GM12878 (cell line): Measurements from ENCODE around the gene B4GALT5. TPM values are rescaled to one million over a fixed set of nuclear protein-coding genes. Genes with fewer than 3 reads are reported as not detected.

Experiments used
- ATAC-seq: fragments of 200-7000 bp; cut with Tn5 transposase; 3 replicates; pipeline ENCODE4 v1.9.1; 2020; ENCODE audit warnings: mild to moderate bottlenecking, moderate library complexity
- BruUV-seq: library from RNA; stranded (reverse); fragments of 400-500 nt; replicated peaks from 2 replicates; lab custom pipeline; 2021; lab: Mats Ljungman, UMichigan
- CTCF ChIA-PET: fragments of 300-600 bp; sonication (Branson Sonifier 250); formaldehyde crosslinking; extraction: SDS; loops from one replicate; lab custom pipeline; 2021; ENCODE audit warnings: inconsistent platforms; lab: Yijun Ruan, JAX
- POLR2A ChIA-PET: fragments of 350-600 bp; formaldehyde crosslinking; extraction: SDS; loops from one replicate; lab custom pipeline; 2021; ENCODE audit warnings: inconsistent platforms; lab: Charles Lee
- RAD21 ChIA-PET: fragments of 300-600 bp; sonication (Branson Sonifier 250); formaldehyde crosslinking; loops from one replicate; lab custom pipeline; 2023; ENCODE audit warnings: antibody characterized with exemption; ENCODE audit not compliant: unreplicated experiment; lab: Charles Lee
- SMC1A ChIA-PET: fragments of 300-600 bp; sonication (Branson Sonifier 250); formaldehyde crosslinking; loops from one replicate; lab custom pipeline; 2023; ENCODE audit not compliant: unreplicated experiment, uncharacterized antibody; lab: Charles Lee
- DNase-seq: peaks from one replicate; pipeline ENCODE4 v3.0.0-alpha.2; 2011; ENCODE audit warnings: low read depth, low spot score
- FAIRE-seq: peaks from 3 replicates; lab custom pipeline; 2011; peaks lifted over from hg19 to GRCh38; lab: Jason Lieb, UNC
- H2AFZ ChIP-seq: 2 replicates; pipeline ENCODE4 v1.6.0; 2011; ENCODE audit warnings: low read depth, low read length, control low read depth; ENCODE audit not compliant: control insufficient read depth
- H3K27ac ChIP-seq: 2 replicates; pipeline ENCODE4 v1.5.1; 2011; ENCODE audit warnings: control low read depth; ENCODE audit not compliant: control insufficient read depth, insufficient read depth
- H3K27me3 ChIP-seq, 2 experiments: replicated peaks in 1 of 2; 2 replicates each; pipeline versions ENCODE4 v1.6.0 to v1.6.1; 2011; ENCODE audit warnings: low read length in 1 of 2; ENCODE audit not compliant: control insufficient read depth in 2 of 2, insufficient read depth in 2 of 2
- H3K36me3 ChIP-seq, 2 experiments: 2 replicates each; pipeline ENCODE4 v1.5.1; 2011; ENCODE audit warnings: low read length in 1 of 2; ENCODE audit not compliant: control insufficient read depth in 2 of 2, insufficient read depth in 2 of 2
- H3K4me1 ChIP-seq: 2 replicates; pipeline ENCODE4 v1.6.1; 2011; ENCODE audit warnings: mild to moderate bottlenecking, low read length, moderate library complexity, mixed read lengths; ENCODE audit not compliant: control insufficient read depth, insufficient read depth
- H3K4me2 ChIP-seq: 2 replicates; pipeline ENCODE4 v1.6.0; 2011; ENCODE audit warnings: control low read depth; ENCODE audit not compliant: control insufficient read depth, insufficient read depth
- H3K4me3 ChIP-seq: fragments of 200-600 bp; sonication (generic); 2 replicates; pipeline ENCODE4 v1.5.1; 2016
- H3K79me2 ChIP-seq: 2 replicates; pipeline ENCODE4 v1.6.0; 2011; ENCODE audit warnings: low read length; ENCODE audit not compliant: control insufficient read depth, insufficient read depth
- H3K9ac ChIP-seq: 2 replicates; pipeline ENCODE4 v1.8.0; 2011; ENCODE audit warnings: low read length, control low read depth, mixed read lengths; ENCODE audit not compliant: control insufficient read depth, insufficient read depth
- H3K9me3 ChIP-seq: replicated peaks from 3 replicates; pipeline ENCODE4 v1.5.1; 2011; ENCODE audit warnings: mild to moderate bottlenecking, low read length; ENCODE audit not compliant: control insufficient read depth, insufficient read depth
- H4K20me1 ChIP-seq: 2 replicates; pipeline ENCODE4 v1.6.0; 2011; ENCODE audit not compliant: control insufficient read depth, insufficient read depth
- ATF7 ChIP-seq: fragments of 450-650 bp; IDR thresholded peaks from 2 replicates; pipeline ENCODE4 v1.6.1; 2016; ENCODE audit warnings: low read depth, mild to moderate bottlenecking
- CEBPB ChIP-seq, 2 experiments: fragments of 150-350 bp in 1 of 2; IDR thresholded peaks; 2 replicates each; pipeline ENCODE4 v1.6.1; 2012 to 2014; ENCODE audit warnings: low read depth in 2 of 2, low read length in 2 of 2, borderline replicate concordance in 1 of 2, inconsistent platforms in 1 of 2
- POLR2A ChIP-seq: IDR thresholded peaks from 2 replicates; pipeline ENCODE4 v1.6.1; 2011; ENCODE audit warnings: low read depth, mild to moderate bottlenecking, low read length
- RAD51 ChIP-seq: fragments of 450-650 bp; IDR thresholded peaks from 2 replicates; pipeline ENCODE4 v1.6.1; 2016; ENCODE audit warnings: moderate library complexity, mild to moderate bottlenecking, inconsistent platforms
- SIN3A ChIP-seq: IDR thresholded peaks from 2 replicates; pipeline ENCODE4 v1.6.1; 2012; ENCODE audit warnings: low read depth, low read length, improper control_type of control experiment
- SMAD1 ChIP-seq: fragments of 450-650 bp; IDR thresholded peaks from 2 replicates; pipeline ENCODE4 v1.6.1; 2018; ENCODE audit warnings: mild to moderate bottlenecking, low read depth; ENCODE audit not compliant: partially characterized antibody
- ZNF217 ChIP-seq: fragments of 450-650 bp; IDR thresholded peaks from 2 replicates; pipeline ENCODE4 v1.6.1; 2017; ENCODE audit warnings: antibody characterized with exemption, mild to moderate bottlenecking
- WGBS: methylation state at CpG from one replicate; pipeline ENCODE4 v1.1.6; 2016; ENCODE audit warnings: low lambda C conversion rate; ENCODE audit not compliant: insufficient replicate concordance, insufficient coverage; ENCODE audit errors: missing lambda C conversion rate; 5-methylcytosine and 5-hydroxymethylcytosine counted together
- in situ Hi-C: fragments of 300-500 bp; cut with MboI; formaldehyde crosslinking; loops from 9 replicates; pipeline ENCODE4 v1.14.3; 2018; ENCODE audit warnings: mixed read lengths
- intact Hi-C: fragments of 100-400 bp; cut with micrococcal nuclease; formaldehyde crosslinking; loops from one replicate; pipeline ENCODE4 v1.14.2; 2022; ENCODE audit not compliant: unreplicated experiment
- polyA plus RNA-seq, 11 experiments: library from polyadenylated mRNA; depleted of rRNA in 4 of 11; unstranded in 6 of 11; stranded (reverse) in 5 of 11; fragments of >200 nt; fragmentation: Nextera tagmentation in 4 of 11; fragmentation: Illumina TruSeq in 1 of 11; extraction: Ambion mirVana in 4 of 11; extraction: Trizol in 1 of 11; gene quantifications; 1 replicate in 1 of 11; 2 replicates in 10 of 11; pipeline versions ENCODE4 v1.2.1 to v1.2.3, GENCODE V29; 2011 to 2016; ENCODE audit warnings: inconsistent platforms in 2 of 11, missing spikeins in 2 of 11, low read depth in 1 of 11
- total RNA-seq, 4 experiments: library from RNA; depleted of rRNA in 3 of 4; stranded (reverse); fragments of >200 nt in 3 of 4; fragmentation: Illumina TruSeq in 1 of 4; extraction: Trizol in 1 of 4; gene quantifications; 2 replicates each; pipeline versions ENCODE4 v1.2.1 to v1.2.3, GENCODE V29; 2013 to 2021
- TF ChIP-seq, protein P1 (sequence below): fragments of 450-650 bp; IDR thresholded peaks from 2 replicates; pipeline ENCODE4 v1.6.1; 2017; ENCODE audit warnings: mild to moderate bottlenecking, moderate library complexity
- TF ChIP-seq, protein P2 (sequence below): IDR thresholded peaks from 2 replicates; pipeline ENCODE4 v1.6.1; 2011; ENCODE audit warnings: mild to moderate bottlenecking, low read depth, low read length, moderate library complexity; ENCODE audit not compliant: insufficient replicate concordance
- TF ChIP-seq, protein P3 (sequence below): fragments of 450-650 bp; formaldehyde crosslinking; IDR thresholded peaks from 2 replicates; pipeline ENCODE4 v1.4.0; 2022; ENCODE audit warnings: mild to moderate bottlenecking, moderate library complexity
- TF ChIP-seq, protein P4 (sequence below): IDR thresholded peaks from 2 replicates; pipeline ENCODE4 v1.6.1; 2011; ENCODE audit warnings: low read depth, low read length, improper control_type of control experiment, borderline replicate concordance
- TF ChIP-seq, protein P5 (sequence below): fragments of 450-650 bp; IDR thresholded peaks from 2 replicates; pipeline ENCODE4 v1.6.1; 2017; ENCODE audit warnings: mild to moderate bottlenecking, low read depth, inconsistent platforms; ENCODE audit not compliant: poor library complexity, severe bottlenecking

Gene B4GALT5
- total and polyA plus RNA-seq, 10 of the 15 experiments (the other 5 are each of a cell fraction or from before 2014, with no cell fraction given): 2.0 to 55.5 (median 20.2) TPM

DNA sequence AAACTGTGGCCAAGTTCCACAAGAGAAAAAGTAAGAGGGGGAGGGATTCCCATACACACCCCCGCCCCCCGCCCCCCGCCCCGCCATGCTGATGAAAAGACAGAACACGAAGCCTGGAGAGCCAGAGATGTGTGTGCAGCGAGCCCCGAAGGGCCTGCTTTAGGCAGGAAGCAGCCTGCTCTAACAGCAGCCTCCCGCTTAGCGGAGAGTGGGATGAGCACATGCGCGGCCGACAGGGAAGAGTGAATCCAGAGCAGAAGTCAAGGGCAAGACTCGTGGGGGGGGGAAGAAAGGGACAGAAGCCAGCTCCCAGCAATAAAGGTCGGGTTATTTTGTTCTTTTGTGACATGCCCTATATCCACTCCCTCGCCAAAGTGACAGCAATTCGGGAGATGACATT lies 78.5 kb downstream of the B4GALT5 start:
- Histone ChIP-seq H3K27ac (no peak overlapping the region), H3K4me3 (no peak overlapping the region), H3K9me3 (no peaks in the 10 kb centered on the region), H4K20me1 (no peaks in the 10 kb centered on the region), H3K9ac (no peak overlapping the region), H3K4me1 (peaks cover 21% of the 10 kb centered on the region), H2AFZ (no peak overlapping the region), H3K27me3 (no peaks in the 10 kb centered on the region), H3K4me2 (no peak overlapping the region), H3K36me3 (peaks cover 17 to 19% of the 10 kb centered on the region in 2 experiments), H3K79me2 (no peaks in the 10 kb centered on the region)
- ChIA-PET CTCF (interaction anchor here (1.3 to 3.6 kb wide), 2 partner anchors 10 to 211 kb away, joined by 4 to 16 read pairs; no protein-coding TSS in a partner anchor), SMC1A (interaction anchor here (0.8 to 11.1 kb wide), 4 partner anchors 9 to 35 kb away, joined by 3 to 110 read pairs (median 3); no protein-coding TSS in a partner anchor), RAD21 (no interaction called here), POLR2A (no interaction called here)
- FAIRE-seq (no peak), DNase-seq (no peak), ATAC-seq (no peak)
- in situ Hi-C loops: no loop called here
- intact Hi-C loops: no loop called here
- 93% methylated on average over 13 of the region's 16 CpGs for WGBS
- BruUV-seq: no TSS peak
- TF ChIP-seq, protein P1, sequence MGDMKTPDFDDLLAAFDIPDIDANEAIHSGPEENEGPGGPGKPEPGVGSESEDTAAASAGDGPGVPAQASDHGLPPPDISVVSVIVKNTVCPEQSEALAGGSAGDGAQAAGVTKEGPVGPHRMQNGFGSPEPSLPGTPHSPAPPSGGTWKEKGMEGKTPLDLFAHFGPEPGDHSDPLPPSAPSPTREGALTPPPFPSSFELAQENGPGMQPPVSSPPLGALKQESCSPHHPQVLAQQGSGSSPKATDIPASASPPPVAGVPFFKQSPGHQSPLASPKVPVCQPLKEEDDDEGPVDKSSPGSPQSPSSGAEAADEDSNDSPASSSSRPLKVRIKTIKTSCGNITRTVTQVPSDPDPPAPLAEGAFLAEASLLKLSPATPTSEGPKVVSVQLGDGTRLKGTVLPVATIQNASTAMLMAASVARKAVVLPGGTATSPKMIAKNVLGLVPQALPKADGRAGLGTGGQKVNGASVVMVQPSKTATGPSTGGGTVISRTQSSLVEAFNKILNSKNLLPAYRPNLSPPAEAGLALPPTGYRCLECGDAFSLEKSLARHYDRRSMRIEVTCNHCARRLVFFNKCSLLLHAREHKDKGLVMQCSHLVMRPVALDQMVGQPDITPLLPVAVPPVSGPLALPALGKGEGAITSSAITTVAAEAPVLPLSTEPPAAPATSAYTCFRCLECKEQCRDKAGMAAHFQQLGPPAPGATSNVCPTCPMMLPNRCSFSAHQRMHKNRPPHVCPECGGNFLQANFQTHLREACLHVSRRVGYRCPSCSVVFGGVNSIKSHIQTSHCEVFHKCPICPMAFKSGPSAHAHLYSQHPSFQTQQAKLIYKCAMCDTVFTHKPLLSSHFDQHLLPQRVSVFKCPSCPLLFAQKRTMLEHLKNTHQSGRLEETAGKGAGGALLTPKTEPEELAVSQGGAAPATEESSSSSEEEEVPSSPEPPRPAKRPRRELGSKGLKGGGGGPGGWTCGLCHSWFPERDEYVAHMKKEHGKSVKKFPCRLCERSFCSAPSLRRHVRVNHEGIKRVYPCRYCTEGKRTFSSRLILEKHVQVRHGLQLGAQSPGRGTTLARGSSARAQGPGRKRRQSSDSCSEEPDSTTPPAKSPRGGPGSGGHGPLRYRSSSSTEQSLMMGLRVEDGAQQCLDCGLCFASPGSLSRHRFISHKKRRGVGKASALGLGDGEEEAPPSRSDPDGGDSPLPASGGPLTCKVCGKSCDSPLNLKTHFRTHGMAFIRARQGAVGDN: no peak
- TF ChIP-seq, protein P2, sequence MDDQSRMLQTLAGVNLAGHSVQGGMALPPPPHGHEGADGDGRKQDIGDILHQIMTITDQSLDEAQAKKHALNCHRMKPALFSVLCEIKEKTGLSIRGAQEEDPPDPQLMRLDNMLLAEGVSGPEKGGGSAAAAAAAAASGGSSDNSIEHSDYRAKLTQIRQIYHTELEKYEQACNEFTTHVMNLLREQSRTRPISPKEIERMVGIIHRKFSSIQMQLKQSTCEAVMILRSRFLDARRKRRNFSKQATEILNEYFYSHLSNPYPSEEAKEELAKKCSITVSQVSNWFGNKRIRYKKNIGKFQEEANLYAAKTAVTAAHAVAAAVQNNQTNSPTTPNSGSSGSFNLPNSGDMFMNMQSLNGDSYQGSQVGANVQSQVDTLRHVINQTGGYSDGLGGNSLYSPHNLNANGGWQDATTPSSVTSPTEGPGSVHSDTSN: no peak
- no peak for TF ChIP-seq SIN3A
- TF ChIP-seq ATF7: no peak
- no peak for TF ChIP-seq CEBPB (IDR thresholded peaks at IDR 0.05; ENCODE audit: borderline replicate concordance in 1 of 2, low read depth in 2 of 2, low read length in 2 of 2)
- no peak for TF ChIP-seq ZNF217
- no peak for TF ChIP-seq SMAD1
- TF ChIP-seq, protein P3, sequence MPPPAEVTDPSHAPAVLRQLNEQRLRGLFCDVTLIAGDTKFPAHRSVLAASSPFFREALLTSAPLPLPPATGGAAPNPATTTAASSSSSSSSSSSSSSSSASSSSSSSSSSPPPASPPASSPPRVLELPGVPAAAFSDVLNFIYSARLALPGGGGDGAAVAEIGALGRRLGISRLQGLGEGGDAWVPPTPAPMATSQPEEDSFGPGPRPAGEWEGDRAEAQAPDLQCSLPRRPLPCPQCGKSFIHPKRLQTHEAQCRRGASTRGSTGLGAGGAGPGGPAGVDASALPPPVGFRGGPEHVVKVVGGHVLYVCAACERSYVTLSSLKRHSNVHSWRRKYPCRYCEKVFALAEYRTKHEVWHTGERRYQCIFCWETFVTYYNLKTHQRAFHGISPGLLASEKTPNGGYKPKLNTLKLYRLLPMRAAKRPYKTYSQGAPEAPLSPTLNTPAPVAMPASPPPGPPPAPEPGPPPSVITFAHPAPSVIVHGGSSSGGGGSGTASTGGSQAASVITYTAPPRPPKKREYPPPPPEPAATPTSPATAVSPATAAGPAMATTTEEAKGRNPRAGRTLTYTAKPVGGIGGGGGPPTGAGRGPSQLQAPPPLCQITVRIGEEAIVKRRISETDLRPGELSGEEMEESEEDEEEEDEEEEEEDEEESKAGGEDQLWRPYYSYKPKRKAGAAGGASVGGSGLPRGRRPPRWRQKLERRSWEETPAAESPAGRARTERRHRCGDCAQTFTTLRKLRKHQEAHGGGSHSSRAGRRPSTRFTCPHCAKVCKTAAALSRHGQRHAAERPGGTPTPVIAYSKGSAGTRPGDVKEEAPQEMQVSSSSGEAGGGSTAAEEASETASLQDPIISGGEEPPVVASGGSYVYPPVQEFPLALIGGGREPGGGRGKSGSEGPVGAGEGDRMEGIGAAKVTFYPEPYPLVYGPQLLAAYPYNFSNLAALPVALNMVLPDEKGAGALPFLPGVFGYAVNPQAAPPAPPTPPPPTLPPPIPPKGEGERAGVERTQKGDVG (CRISPR knock-in tag): no peak
- TF ChIP-seq, protein P4, sequence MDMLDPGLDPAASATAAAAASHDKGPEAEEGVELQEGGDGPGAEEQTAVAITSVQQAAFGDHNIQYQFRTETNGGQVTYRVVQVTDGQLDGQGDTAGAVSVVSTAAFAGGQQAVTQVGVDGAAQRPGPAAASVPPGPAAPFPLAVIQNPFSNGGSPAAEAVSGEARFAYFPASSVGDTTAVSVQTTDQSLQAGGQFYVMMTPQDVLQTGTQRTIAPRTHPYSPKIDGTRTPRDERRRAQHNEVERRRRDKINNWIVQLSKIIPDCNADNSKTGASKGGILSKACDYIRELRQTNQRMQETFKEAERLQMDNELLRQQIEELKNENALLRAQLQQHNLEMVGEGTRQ: no peak
- no peak for TF ChIP-seq RAD51
- TF ChIP-seq, protein P5, sequence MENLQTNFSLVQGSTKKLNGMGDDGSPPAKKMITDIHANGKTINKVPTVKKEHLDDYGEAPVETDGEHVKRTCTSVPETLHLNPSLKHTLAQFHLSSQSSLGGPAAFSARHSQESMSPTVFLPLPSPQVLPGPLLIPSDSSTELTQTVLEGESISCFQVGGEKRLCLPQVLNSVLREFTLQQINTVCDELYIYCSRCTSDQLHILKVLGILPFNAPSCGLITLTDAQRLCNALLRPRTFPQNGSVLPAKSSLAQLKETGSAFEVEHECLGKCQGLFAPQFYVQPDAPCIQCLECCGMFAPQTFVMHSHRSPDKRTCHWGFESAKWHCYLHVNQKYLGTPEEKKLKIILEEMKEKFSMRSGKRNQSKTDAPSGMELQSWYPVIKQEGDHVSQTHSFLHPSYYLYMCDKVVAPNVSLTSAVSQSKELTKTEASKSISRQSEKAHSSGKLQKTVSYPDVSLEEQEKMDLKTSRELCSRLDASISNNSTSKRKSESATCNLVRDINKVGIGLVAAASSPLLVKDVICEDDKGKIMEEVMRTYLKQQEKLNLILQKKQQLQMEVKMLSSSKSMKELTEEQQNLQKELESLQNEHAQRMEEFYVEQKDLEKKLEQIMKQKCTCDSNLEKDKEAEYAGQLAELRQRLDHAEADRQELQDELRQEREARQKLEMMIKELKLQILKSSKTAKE: no peak
- TF ChIP-seq POLR2A: no peak
